GM12801 (cell line): Measurements from ENCODE around the gene PSMB5.

Source experiments
- TF ChIP-seq, protein P1 (sequence below): IDR thresholded peaks from one replicate; pipeline ENCODE4 v1.5.1; 2011; ENCODE audit warnings: control low read depth; ENCODE audit not compliant: insufficient read length; ENCODE audit errors: extremely low read depth

Gene PSMB5

DNA sequence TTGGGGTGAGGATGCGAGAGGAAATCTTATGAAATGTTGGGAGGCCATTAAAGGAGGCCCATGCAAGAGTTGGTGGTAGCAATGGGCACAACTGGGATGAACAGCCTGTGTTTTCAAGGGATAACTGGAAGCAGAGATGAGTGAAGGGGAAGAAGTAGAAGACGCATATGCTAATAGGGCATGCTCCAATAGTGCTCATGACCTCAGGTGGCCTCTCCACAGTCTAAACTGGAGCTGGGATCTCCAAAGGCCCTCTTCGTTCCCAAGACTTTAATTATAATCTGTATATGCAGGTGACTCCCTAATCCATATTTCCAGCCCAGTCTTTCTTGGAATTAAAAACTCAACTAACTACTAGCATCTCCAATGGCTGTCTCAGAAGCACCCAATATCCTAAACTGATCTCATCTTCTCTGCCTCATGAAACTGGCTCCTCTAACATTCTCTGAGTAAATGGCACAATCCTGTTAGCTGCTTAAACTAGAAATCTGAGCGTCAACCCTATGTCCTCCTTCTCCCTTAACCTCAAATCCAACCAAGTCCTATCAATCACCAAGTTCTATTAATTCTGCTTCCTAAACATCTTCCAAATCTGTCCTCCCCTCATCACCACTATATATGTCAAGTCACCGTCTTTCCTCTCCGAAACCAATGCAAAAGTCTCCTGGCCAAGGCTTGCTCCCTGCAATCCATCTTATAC lies 49.6 kb downstream of the PSMB5 start:
- TF ChIP-seq, protein P1, sequence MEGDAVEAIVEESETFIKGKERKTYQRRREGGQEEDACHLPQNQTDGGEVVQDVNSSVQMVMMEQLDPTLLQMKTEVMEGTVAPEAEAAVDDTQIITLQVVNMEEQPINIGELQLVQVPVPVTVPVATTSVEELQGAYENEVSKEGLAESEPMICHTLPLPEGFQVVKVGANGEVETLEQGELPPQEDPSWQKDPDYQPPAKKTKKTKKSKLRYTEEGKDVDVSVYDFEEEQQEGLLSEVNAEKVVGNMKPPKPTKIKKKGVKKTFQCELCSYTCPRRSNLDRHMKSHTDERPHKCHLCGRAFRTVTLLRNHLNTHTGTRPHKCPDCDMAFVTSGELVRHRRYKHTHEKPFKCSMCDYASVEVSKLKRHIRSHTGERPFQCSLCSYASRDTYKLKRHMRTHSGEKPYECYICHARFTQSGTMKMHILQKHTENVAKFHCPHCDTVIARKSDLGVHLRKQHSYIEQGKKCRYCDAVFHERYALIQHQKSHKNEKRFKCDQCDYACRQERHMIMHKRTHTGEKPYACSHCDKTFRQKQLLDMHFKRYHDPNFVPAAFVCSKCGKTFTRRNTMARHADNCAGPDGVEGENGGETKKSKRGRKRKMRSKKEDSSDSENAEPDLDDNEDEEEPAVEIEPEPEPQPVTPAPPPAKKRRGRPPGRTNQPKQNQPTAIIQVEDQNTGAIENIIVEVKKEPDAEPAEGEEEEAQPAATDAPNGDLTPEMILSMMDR: no peak

DNA sequence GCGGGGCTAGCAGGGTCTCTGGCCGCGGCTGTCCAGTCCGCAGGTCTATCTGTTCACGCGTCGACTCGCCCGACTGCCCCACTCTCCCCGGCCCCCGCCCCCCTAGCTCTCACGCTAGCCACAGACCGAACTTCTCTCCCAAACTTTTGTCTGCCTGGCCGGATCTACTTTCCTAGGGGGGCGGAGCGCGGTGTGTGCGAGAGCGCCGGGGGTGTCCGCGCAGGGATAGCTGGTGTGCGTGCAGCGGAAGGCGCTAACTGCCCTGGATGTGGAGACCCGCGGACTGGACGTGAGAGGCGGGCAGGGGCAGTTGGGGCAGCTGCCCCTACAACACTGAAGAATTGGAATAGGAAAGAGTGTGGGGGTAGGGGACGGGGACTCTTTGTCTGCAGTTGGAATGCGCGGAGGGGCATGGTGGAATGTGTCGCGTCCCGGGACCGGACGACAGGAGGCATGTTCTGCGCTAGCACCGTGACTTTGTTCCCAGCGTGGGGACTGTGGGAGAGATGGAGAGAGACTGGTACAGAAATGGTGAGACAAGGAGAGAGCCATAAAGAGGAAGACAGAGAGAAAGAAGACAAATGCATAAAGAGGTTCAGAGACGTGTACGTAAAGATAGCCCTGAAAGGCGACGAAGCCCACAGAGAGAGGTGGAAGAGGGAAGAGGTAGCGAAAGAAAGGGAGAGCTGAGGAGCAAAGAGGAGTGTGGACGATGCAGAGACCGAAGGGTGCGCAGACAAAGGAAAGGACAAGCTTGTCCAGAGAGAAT lies 52.0 kb downstream of the PSMB5 start, which contains the start of gene AJUBA:
AJUBA (minus strand) TSS at position 75 of the 769 bp plus-strand sequence. CDS start 285 bp downstream, outside the sequence.
- TF ChIP-seq, protein P1: no peak

DNA sequence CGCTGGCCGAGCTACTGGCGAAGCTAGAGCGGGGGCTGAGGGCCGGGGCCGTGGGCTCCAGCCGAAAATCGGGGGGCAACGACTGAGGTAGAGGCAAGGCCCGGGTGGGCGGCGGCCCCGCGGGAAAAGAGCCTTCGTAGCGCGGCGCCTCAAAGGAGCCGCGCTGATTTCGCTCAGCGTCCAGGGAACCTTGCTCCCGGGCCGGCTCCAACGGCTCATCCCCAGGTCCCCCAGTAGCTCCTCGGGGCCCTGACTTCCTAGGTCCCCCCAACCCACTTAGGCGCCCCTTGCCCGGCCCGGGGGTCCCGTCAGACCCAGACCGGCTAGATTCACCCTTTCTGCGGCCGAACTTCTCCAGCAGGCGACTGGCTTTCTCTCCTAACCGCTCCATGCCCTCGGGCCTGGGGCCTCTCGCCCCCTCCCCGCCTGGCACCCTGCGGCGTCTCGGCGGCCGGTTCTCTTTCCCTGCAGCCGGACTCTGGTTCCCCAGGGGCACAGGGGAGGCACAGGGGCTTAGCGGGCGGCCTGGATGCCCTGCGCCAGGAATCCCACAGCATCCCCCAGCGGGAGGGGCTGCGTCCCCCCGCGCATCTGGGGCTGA lies 52.7 kb downstream of the PSMB5 start:
- TF ChIP-seq, protein P1: no peak

DNA sequence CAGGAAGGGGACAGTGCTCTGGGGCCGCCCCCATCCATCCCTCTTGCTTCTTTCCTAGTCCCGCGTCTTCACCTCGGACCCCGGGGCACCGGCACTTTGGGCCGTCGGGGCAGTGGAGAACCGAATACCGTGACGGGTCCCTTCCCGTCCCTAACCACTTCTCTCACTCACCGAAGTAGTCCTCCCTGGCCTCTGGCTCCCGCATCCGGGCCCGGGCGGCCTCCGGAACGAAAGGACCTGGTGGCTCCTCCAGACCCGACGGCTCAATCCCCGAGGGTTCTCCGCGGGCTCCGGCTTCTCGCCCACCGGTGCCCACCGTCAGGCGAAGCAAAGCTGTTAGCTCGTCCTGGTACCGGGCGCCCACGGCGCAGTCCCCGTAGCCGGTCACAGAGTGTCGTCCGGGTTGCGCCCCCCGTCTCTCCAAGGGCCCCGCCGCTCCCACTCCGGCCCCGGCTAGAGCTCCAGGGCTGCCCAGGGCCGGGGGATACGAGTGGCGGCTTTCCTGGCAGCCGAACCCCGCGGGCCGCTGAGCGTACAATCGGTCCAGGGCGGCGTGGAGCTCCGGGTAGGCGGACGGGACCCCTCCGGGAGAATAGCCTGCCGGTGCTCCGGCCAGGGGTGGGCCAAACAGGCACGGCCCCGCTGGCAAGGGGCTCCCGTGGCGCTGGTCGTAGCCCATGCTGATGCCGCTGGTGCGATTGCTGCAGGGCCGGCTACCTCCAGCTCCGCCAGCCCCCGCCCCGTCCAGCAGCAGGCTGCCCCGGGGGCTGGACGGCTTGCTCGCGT lies 53.4 kb downstream of the PSMB5 start:
- TF ChIP-seq, protein P1: no peak

DNA sequence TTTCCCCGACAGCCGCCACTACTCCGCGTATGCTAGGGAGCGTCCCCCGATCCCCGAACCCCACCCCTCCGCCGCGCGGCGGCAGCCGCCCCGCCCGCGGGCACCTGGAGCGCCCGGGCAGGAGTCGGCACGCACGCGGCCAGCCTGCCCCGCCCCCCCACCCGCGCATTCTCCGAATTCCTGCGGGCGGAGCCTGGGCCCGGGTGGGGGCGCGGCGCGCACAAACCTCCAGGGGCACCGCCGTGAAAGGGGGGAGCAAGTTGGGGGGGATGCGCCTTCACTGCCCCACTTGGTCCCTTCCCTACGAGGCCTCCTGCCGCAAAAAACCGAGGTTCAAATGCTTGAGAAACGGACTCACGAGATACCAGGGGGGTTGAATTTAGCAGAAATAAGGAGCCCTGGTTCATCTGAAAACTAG lies 54.0 kb downstream of the PSMB5 start:
- TF ChIP-seq, protein P1: no peak

DNA sequence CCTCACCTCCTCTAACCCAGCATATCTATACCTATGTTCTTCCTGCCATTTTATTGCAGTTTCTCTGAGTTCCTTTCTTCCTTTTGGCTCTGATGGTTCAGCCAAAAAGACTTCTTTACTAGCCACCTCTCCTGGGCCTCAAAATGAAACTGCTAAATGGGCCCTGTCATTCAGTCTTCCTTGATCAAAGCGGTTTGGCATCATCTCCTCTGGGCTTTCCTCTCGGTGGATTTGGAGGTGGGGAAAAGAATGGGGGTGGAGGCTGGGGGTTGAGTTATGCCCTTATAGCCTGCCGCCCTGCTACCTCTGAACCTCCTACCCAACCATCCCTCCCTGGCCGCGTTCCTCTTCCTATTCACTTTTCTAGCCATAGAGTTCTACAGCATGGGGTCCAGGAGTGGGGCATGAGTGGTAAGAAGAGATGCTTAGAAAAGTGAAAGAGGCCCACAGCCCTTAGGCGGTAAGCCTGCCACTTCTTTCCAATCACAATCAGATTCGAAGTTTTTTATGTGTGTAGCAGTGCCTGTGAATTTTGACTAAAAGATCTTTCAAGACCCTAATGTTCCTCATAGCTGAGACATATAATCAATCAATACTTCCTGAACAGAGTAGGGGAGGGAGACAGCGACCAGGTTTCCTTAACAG lies 54.8 kb downstream of the PSMB5 start:
- TF ChIP-seq, protein P1: no peak
